Calu3 (cell line): Measurements from ENCODE around the gene SLC37A2. TPM values are rescaled to one million over a fixed set of nuclear protein-coding genes. Genes with fewer than 3 reads are reported as not detected.

Experiments used
- BruUV-seq: library from RNA; stranded (reverse); fragments of 400-500 nt; replicated peaks from 2 replicates; lab custom pipeline; 2021; lab: Mats Ljungman, UMichigan
- CTCF ChIA-PET: fragments of 300-600 bp; sonication (Branson Sonifier 250); formaldehyde crosslinking; loops from one replicate; lab custom pipeline; 2022; ENCODE audit warnings: antibody characterized with exemption; lab: Charles Lee
- DNase-seq: peaks from one replicate; pipeline ENCODE4 v3.0.0; 2022
- H3K27ac Mint-ChIP-seq: one replicate; pipeline ENCODE4 v1.8.0; 2022; ENCODE audit warnings: mixed read lengths; ENCODE audit not compliant: unreplicated experiment
- H3K27me3 Mint-ChIP-seq: one replicate; pipeline ENCODE4 v1.8.0; 2022; ENCODE audit warnings: mixed read lengths; ENCODE audit not compliant: unreplicated experiment
- H3K36me3 Mint-ChIP-seq: one replicate; pipeline ENCODE4 v1.8.0; 2022; ENCODE audit warnings: mild to moderate bottlenecking, moderate library complexity, mixed read lengths; ENCODE audit not compliant: insufficient read depth, unreplicated experiment
- H3K4me1 Mint-ChIP-seq: one replicate; pipeline ENCODE4 v1.8.0; 2022; ENCODE audit warnings: mild to moderate bottlenecking, low read depth, mixed read lengths; ENCODE audit not compliant: unreplicated experiment
- H3K4me3 Mint-ChIP-seq: one replicate; pipeline ENCODE4 v1.8.0; 2022; ENCODE audit warnings: mild to moderate bottlenecking, low read depth, moderate library complexity, mixed read lengths; ENCODE audit not compliant: unreplicated experiment
- H3K9me3 Mint-ChIP-seq: one replicate; pipeline ENCODE4 v1.8.0; 2022; ENCODE audit warnings: low read depth, mixed read lengths; ENCODE audit not compliant: unreplicated experiment
- intact Hi-C: fragments of 100-400 bp; cut with micrococcal nuclease; formaldehyde crosslinking; loops from one replicate; pipeline ENCODE4 v1.10.0; 2022; ENCODE audit not compliant: unreplicated experiment
- total RNA-seq: library from RNA; stranded (reverse); gene quantifications from 2 replicates; pipeline ENCODE4 v1.2.3, GENCODE V29; 2022
- TF ChIP-seq, protein P1 (sequence below): fragments of 200-600 bp; IDR thresholded peaks from one replicate; pipeline ENCODE4 v1.8.0; 2022; ENCODE audit warnings: antibody characterized with exemption; ENCODE audit not compliant: unreplicated experiment

The SLC37A2 gene
- total RNA-seq, 1 experiment from 2014 or later: 2.5 TPM

DNA sequence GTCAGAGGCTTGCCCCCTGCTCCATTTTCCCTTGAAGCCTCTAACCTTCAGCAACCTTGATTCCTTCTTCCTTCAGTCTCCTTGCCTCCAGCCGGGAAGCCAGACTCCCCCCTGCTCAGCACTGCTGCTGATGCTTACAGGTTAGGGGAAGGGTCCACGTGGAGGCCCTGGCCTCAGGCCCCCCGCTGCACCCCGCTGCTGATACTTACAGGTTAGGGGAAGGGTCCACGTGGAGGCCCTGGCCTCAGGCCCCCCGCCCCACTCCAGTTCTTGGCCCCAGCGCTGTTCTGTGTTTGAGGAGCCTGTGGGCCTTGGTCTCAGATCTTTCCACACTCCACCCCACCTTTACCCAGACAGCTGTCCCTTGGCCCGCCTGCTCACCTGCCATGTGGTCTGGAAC, 75.9 kb downstream of the SLC37A2 start:
- H3K27ac Mint-ChIP-seq: no peak overlapping the region
- H3K36me3 Mint-ChIP-seq: peaks cover 5% of the 10 kb centered on the region
- TF ChIP-seq, protein P1, sequence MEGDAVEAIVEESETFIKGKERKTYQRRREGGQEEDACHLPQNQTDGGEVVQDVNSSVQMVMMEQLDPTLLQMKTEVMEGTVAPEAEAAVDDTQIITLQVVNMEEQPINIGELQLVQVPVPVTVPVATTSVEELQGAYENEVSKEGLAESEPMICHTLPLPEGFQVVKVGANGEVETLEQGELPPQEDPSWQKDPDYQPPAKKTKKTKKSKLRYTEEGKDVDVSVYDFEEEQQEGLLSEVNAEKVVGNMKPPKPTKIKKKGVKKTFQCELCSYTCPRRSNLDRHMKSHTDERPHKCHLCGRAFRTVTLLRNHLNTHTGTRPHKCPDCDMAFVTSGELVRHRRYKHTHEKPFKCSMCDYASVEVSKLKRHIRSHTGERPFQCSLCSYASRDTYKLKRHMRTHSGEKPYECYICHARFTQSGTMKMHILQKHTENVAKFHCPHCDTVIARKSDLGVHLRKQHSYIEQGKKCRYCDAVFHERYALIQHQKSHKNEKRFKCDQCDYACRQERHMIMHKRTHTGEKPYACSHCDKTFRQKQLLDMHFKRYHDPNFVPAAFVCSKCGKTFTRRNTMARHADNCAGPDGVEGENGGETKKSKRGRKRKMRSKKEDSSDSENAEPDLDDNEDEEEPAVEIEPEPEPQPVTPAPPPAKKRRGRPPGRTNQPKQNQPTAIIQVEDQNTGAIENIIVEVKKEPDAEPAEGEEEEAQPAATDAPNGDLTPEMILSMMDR: no peak
- no peak overlapping the region for H3K4me3 Mint-ChIP-seq
- peaks cover 9% of the 10 kb centered on the region for H3K4me1 Mint-ChIP-seq
- no peaks in the 10 kb centered on the region for H3K9me3 Mint-ChIP-seq
- CTCF ChIA-PET: no interaction called here
- DNase-seq: no peak
- no TSS peak for BruUV-seq
- H3K27me3 Mint-ChIP-seq: peaks cover 62% of the 10 kb centered on the region
- intact Hi-C loops: no loop called here

DNA sequence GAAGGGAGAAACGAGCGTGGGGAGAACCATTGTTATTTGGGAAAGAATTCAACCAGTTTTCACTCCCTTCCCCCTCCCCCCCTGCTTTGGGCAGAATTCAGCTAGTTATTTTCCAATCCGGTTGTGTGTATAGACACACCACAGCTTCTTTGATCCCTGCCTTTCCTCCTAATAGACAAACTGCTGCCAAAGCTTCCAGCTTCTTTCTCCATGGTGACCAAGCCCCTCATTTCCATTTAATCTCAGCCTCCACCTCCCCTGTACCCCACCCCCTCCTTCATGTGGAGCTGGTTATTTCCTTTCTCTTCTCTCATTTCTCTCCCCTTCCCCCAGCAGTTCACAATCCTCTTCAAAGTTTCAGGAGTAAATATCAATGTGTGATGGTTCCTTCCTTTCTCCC, 76.7 kb downstream of the SLC37A2 start:
- H3K4me1 Mint-ChIP-seq: peaks cover 9% of the 10 kb centered on the region
- intact Hi-C loops: loop anchor here (2.0 kb wide), 1 partner anchor 169 kb away; no protein-coding TSS in a partner anchor
- CTCF ChIA-PET: no interaction called here
- H3K9me3 Mint-ChIP-seq: no peaks in the 10 kb centered on the region
- H3K27ac Mint-ChIP-seq: no peak overlapping the region
- no TSS peak for BruUV-seq
- DNase-seq: no peak
- peaks cover 5% of the 10 kb centered on the region for H3K36me3 Mint-ChIP-seq
- peaks cover 62% of the 10 kb centered on the region for H3K27me3 Mint-ChIP-seq
- TF ChIP-seq, protein P1: no peak
- no peak overlapping the region for H3K4me3 Mint-ChIP-seq

Other genes with a start within 250 kb of the SLC37A2 start
- 0.69 and 0.99 TPM in 2 replicates for gene ROBO3, start 197.9 kb upstream of the SLC37A2 start, total RNA-seq
- gene ROBO4, start 165.4 kb upstream of the SLC37A2 start, total RNA-seq: not detected in 2 replicates
- gene HEPN1, start 144.1 kb upstream of the SLC37A2 start, total RNA-seq: not detected in 2 replicates
- gene HEPACAM, start 127.3 kb upstream of the SLC37A2 start, total RNA-seq: not detected in 2 replicates
- 2.3 TPM in 2 replicates for gene CCDC15, start 109.1 kb upstream of the SLC37A2 start, total RNA-seq
- gene TMEM218, start 48.3 kb downstream of the SLC37A2 start, total RNA-seq: 10.0 and 14.5 TPM in 2 replicates
- not detected in 2 replicates for gene PKNOX2, start 101.4 kb downstream of the SLC37A2 start, total RNA-seq